CD4-positive, alpha-beta T cell treated with Interleukin-17A for 4 hours (primary cell): ENCODE results near the gene MBD3L1.

Experiments
- DNase-seq: peaks from one replicate; pipeline ENCODE4 v3.0.0-alpha.2; 2020; ENCODE audit warnings: mixed read lengths

The MBD3L1 gene

DNA sequence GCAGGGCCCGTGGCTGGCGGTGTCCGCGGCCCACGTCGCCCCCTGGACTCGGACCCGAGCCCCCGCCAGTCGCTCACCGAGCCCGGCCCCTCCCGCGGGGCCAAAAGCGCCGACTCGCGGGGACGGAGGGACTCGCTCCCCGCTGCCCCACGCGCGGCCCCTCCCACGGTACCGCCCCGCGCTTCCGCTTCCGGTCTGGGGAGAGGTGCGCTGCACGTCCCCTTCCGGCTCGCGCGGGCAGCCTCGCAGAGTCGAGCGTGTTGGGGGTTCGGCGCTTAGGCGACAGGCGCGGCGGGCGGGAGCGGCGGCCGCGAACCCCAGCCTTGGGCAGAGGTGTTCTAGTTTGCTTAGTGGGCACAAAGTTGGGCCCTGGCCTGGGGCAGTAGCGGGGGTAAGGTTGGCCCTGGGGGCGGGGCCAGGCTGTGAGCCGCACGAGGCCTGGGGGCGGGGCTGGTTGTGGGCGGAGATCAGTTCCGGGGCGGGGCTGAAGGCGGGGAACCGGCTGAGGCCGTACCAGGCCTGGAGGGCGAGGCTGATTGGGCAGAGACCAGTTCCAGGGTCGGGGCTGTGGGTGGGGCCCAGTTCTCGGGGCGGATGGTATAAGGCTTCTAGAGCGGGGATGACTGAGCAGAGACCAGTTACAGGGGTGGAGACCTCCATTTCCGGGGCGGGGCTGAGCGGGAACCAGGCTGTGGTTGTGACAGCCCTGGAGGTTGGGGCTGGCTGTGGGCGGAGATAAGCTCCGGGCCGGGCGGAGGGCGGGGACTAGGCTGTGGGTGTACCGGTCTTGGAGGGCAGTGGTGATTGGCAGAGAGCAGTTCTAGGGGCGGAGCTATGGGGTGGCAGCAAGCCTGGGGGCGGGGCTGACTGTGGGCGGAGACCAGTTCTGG, at the start of gene MBD3L1, which contains the start of gene ZNF558:
MBD3L1 (plus strand) TSS at position 246 of the 890 bp plus-strand sequence. CDS start 10,302 bp downstream, outside the sequence.
ZNF558 (minus strand) TSS at position 173 of the 890 bp plus-strand sequence. CDS start 9,645 bp downstream, outside the sequence.
- peak; percentile 96 for DNase-seq

GRCh38 chr19:8794823-8795222, 37.4 kb upstream of the MBD3L1 start:
- DNase-seq: no peak

GRCh38 chr19:8806661-8807060, 25.5 kb upstream of the MBD3L1 start:
- DNase-seq: no peak

- no peak for DNase-seq
Measured at GRCh38 chr19:8811315-8812172, 20.6 kb upstream of the MBD3L1 start.

DNA sequence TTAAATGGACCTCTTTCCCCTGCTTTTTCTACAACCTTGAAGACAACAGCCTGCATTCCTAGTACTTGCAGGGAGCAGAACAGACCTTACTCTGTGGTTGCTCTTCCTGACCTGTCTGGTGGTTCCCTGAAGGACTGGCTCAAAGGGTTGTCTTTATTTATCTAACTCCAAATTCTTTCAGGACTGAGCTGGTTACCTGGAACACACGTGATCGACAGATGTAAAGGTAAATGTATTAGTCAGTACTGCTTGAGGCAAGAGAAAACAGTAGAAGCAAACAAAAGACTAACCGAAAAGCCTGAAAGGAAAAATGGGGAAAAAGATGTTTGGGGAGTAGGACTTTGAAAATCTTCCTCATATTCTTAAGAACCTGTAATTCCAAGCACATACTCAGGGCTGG, 18.0 kb upstream of the MBD3L1 start:
- no peak for DNase-seq

GRCh38 chr19:8815780-8816179, 16.4 kb upstream of the MBD3L1 start:
- no peak for DNase-seq

- DNase-seq: no peak
Measured at GRCh38 chr19:8820234-8820633, 11.9 kb upstream of the MBD3L1 start.

- no peak for DNase-seq
Measured at GRCh38 chr19:8821748-8822241, 10.4 kb upstream of the MBD3L1 start.

GRCh38 chr19:8826371-8826770, 5.8 kb upstream of the MBD3L1 start:
- no peak for DNase-seq

DNA sequence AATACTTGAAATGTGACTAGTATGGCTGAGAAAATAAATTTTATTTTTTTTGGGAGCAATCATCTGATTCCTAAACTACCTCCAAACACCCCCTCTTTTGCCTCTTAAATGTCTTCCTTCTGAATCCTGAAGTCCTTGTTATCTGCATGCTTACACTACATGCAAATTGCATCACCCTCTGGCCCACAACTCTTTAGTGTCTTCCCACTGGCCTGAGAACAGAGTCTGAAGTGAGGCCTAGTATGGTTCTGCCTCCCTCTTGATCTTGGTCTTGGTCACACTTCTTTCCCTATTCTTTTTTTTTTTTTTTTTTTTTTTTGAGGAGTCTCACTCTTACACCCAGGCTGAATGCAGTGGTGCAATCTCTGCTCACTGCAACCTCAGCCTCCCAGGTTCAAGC, 4.9 kb upstream of the MBD3L1 start:
- no peak for DNase-seq

- DNase-seq: no peak
Measured at GRCh38 chr19:8831373-8831772, 804 bp upstream of the MBD3L1 start.

- DNase-seq: no peak
Measured at GRCh38 chr19:8831832-8832131, 395 bp upstream of the MBD3L1 start.

- DNase-seq: no peak
Measured at GRCh38 chr19:8835446-8835845, 3.3 kb downstream of the MBD3L1 start.

DNA sequence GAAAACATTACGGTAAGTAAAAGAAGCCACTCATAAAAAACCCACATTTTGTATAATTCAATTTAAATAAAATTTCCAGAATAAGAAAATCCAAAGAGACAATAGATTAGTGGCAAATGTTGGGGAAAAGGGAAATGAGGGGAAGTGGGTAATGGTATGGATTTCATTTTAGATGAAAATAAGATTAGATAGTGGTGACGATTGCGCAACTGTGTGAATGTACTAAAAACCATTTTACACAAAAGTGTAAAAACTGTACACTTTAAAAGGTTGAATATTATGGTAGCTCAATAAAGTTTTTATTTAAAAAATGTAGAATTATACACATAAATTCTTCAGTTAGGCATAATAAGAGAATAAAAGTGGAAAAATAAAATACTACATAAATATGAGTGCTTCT, 3.7 kb downstream of the MBD3L1 start:
- DNase-seq: no peak

GRCh38 chr19:8840708-8841107, 8.5 kb downstream of the MBD3L1 start:
- no peak for DNase-seq

DNA sequence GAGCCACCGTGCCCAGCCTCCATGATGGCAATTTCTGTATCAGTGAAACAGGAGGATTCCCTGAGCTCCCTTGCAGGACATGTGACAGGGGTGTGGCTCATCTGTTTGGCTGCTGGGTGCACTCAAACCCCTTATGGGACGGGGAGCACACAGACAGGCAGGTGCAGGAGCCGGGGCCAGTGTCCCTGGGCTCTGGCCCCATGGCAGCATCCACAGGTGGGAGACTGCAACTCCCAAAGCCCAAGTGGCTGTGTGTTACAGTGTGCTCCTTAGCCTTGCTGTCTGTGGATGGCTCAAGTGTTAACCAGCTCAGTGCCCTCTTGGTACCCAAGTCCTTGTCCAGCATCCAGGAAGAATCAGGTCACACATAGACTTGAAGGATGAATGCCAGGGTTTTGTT, 14.6 kb downstream of the MBD3L1 start:
- DNase-seq: no peak

GRCh38 chr19:8849232-8849631, 17.1 kb downstream of the MBD3L1 start:
- no peak for DNase-seq

GRCh38 chr19:8850488-8850887, 18.3 kb downstream of the MBD3L1 start:
- no peak for DNase-seq

DNA sequence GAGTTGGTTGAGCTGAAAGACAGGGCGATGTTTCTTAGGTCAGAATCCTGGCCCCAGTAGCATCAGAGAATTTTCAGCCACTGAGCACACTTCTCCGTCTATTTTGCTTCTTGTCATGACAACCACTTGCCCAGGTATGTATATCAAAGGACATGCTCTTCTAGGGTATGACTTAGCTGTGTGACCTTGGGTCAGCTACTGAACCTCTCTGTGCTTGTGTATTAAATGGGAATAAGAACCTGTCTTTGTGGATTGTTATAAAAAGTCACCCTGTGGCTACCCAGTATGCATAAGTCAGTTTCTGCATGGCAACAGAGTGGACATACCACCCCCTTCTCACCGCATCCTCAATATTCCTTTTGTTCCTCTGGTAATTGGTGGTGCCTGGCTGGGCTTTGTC, 26.1 kb downstream of the MBD3L1 start:
- DNase-seq: no peak

DNA sequence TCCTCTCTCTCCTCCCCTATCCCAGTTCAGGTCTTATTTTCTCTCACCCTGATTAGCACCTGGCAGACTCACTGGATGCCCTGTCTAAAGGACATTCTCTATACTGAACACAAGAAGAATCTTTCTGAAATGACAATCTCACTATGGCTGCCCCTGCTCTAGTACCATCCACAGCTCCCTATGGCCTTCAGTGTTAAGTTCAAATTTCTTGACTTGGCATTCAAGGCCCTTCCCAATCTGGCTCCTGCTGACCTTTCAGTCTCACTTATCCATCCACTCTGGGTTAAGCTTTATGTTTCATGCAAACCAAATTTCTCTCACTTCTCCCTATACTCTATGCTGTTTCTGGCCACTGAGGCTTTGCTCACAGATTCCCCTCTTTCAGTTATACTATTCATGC, 34.2 kb downstream of the MBD3L1 start:
- no peak for DNase-seq

GRCh38 chr19:8877854-8878705, 45.9 kb downstream of the MBD3L1 start:
- DNase-seq: no peak

GRCh38 chr19:8880868-8881488, 48.8 kb downstream of the MBD3L1 start:
- DNase-seq: no peak
